Right lobe of liver (tissue), 6 donors: ENCODE data around the gene TEX52. TPM values are rescaled to one million over a fixed set of nuclear protein-coding genes. Genes with fewer than 3 reads are reported as not detected.

Experiments used
- ATAC-seq, 4 donors: fragments of 200-7000 bp; cut with Tn5 transposase; one replicate each; pipeline ENCODE4 v1.9.1; 2020; ENCODE audit warnings: mild to moderate bottlenecking in 4 of 4, moderate library complexity in 4 of 4
- DNase-seq, 3 donors: peaks; one replicate each; pipeline ENCODE4 v3.0.0-alpha.2; 2020
- H3K27ac ChIP-seq, 3 donors: fragments of 200-600 bp; one replicate each; pipeline ENCODE4 v1.8.0; 2022
- H3K27me3 ChIP-seq, 2 donors: fragments of 200-600 bp; one replicate each; pipeline ENCODE4 v1.8.0; 2022
- H3K36me3 ChIP-seq, 4 donors: fragments of 200-600 bp; sonication (generic) in 1 of 4; one replicate each; pipeline versions ENCODE4 v1.5.1 to v1.8.0; 2017 to 2022; ENCODE audit warnings: control low read depth in 1 of 4
- H3K4me1 ChIP-seq, 4 donors: fragments of 200-600 bp; sonication (generic) in 1 of 4; one replicate each; pipeline versions ENCODE4 v1.5.1 to v1.8.0; 2017 to 2022; ENCODE audit warnings: control low read depth in 1 of 4
- H3K4me3 ChIP-seq, 3 donors: fragments of 200-600 bp; one replicate each; pipeline ENCODE4 v1.8.0; 2022
- H3K9me3 ChIP-seq, 4 donors: fragments of 200-600 bp; sonication (generic) in 1 of 4; one replicate each; pipeline versions ENCODE4 v1.5.1 to v1.8.0; 2017 to 2022; ENCODE audit warnings: control low read depth in 1 of 4
- POLR2A ChIP-seq: fragments of 450-650 bp; IDR thresholded peaks from one replicate; pipeline ENCODE4 v1.6.1; 2017; ENCODE audit warnings: antibody characterized with exemption, mild to moderate bottlenecking
- WGBS: methylation state at CpG from one replicate; pipeline ENCODE4 v1.1.6; 2018; ENCODE audit warnings: low coverage, low lambda C conversion rate; ENCODE audit not compliant: insufficient coverage; ENCODE audit errors: missing lambda C conversion rate; 5-methylcytosine and 5-hydroxymethylcytosine counted together
- intact Hi-C, 2 donors: fragments of 100-400 bp; cut with DNase I; formaldehyde crosslinking; loops; one replicate each; pipeline versions ENCODE4 v1.11.2 to v1.14.1; 2022
- total RNA-seq, 6 experiments: library from RNA; depleted of rRNA in 2 of 6; stranded (reverse); fragments of >200 nt in 2 of 6; fragmentation: NEBNext Ultra II Directional in 3 of 6; extraction: Animal tissue kit (Norgen Biotek cat#: 25700) in 3 of 6; gene quantifications; one replicate each; pipeline versions ENCODE4 v1.1.0 to v1.2.4, GENCODE V29; 2016 to 2023
- TF ChIP-seq, protein P1 (sequence below), 4 donors: fragments of 200-600 bp in 3 of 4; fragments of 450-650 bp in 1 of 4; IDR thresholded peaks; one replicate each; pipeline versions ENCODE4 v1.5.1 to v1.8.0; 2016 to 2022; ENCODE audit warnings: antibody characterized with exemption in 4 of 4, mild to moderate bottlenecking in 2 of 4
- donor health status: DM: no; HTN: yes; CAD: no.
- donor health status: DM: no; HTN: no; CAD: no.
- donor health status: DM: no; HTN: no; CAD: no.
- donor health status: DM: no; HTN: yes; CAD: no.
- donor health status: DM: no; HTN: yes; CAD: no.

Gene TEX52
- total RNA-seq, 6 experiments from 2014 or later: not detected

DNA sequence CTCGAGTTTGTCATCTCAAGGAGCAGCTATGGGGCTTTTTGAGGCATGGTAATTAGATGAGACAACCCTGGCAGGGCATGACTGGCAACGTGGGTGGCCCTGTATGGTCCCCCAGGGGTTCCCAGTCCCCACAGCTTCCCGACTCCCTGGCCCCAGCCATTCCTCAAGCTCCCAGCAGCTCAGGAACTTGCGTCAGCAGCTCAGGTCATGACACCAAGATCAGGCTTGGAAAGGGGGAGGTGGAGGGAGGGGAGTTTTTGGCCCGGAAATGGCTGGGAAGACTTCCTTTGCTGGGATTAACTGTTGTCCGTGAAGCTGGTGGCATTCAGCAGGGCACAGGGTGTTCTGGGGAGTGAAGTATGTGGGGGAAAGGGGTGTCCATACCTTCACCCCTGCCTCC, 11.6 kb downstream of the TEX52 start:
- no peaks in the 10 kb centered on the region for H3K36me3 ChIP-seq
- DNase-seq (peak in 1 of 3 donors; percentile 37), ATAC-seq (peak; percentile 34 to 50 (median 40))
- H3K27me3 ChIP-seq: no peaks in the 10 kb centered on the region
- no peaks in the 10 kb centered on the region for H3K9me3 ChIP-seq
- TF ChIP-seq, protein P1, sequence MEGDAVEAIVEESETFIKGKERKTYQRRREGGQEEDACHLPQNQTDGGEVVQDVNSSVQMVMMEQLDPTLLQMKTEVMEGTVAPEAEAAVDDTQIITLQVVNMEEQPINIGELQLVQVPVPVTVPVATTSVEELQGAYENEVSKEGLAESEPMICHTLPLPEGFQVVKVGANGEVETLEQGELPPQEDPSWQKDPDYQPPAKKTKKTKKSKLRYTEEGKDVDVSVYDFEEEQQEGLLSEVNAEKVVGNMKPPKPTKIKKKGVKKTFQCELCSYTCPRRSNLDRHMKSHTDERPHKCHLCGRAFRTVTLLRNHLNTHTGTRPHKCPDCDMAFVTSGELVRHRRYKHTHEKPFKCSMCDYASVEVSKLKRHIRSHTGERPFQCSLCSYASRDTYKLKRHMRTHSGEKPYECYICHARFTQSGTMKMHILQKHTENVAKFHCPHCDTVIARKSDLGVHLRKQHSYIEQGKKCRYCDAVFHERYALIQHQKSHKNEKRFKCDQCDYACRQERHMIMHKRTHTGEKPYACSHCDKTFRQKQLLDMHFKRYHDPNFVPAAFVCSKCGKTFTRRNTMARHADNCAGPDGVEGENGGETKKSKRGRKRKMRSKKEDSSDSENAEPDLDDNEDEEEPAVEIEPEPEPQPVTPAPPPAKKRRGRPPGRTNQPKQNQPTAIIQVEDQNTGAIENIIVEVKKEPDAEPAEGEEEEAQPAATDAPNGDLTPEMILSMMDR (IDR thresholded peaks at IDR 0.05): no peak
- TF ChIP-seq POLR2A: no peak
- H3K27ac ChIP-seq: no peak overlapping the region
- 46% methylated on average over 3 of the region's 6 CpGs for WGBS
- H3K4me1 ChIP-seq: peaks cover 0 to 3% (median 0%) of the 10 kb centered on the region in 4 donors
- H3K4me3 ChIP-seq: no peak overlapping the region
- intact Hi-C loops: no loop called here

DNA sequence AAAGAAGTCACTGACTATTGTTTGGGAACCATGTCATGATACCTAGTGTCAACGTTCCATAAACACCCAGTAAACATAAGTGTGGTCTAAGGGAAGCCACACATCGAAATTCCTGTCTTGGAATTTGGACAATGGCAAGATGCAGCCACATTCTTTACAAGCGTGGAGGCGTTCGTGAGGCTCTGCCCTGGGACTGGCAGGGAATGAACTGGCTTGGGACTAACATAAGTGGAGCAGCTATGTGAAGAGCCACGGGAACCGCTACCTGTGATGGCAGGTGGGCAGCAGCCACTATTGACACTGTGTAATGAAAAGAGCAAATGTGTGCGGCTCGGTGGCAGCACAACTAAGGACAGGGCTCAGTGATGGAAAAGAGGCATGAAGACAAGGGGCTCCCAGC, 12.1 kb downstream of the TEX52 start:
- WGBS: 64% methylated on average over 5 of the region's 9 CpGs
- intact Hi-C loops: no loop called here
- H3K4me1 ChIP-seq: no peaks in the 10 kb centered on the region
- H3K4me3 ChIP-seq: no peak overlapping the region
- no peaks in the 10 kb centered on the region for H3K27me3 ChIP-seq
- no peaks in the 10 kb centered on the region for H3K9me3 ChIP-seq
- no peak overlapping the region for H3K27ac ChIP-seq
- DNase-seq (no peak), ATAC-seq (no peak)
- TF ChIP-seq, protein P1 (IDR thresholded peaks at IDR 0.05): no peak
- TF ChIP-seq POLR2A: no peak
- H3K36me3 ChIP-seq: no peaks in the 10 kb centered on the region

DNA sequence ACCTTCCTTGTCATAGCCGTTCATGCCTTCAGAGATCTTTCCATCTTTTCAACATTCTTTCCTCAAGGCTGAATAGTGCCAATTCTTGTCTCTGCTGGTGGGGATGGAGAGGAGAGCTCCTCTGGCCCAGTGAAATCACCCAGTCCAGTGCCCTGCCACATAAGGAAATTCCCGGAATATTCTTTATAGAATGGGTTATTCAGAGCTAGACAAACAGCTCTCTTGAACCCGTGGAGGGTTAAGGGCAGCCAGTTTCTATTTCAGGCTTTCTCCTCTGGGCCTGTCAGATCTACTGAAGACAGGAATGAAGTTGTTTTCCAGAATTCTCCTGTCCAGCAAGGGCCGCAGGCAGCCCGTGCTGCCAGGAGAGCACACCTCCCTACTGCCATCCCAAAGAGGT, 13.9 kb downstream of the TEX52 start:
- ATAC-seq (no peak), DNase-seq (no peak)
- Histone ChIP-seq H3K36me3 (no peaks in the 10 kb centered on the region), H3K27ac (no peak overlapping the region), H3K27me3 (no peaks in the 10 kb centered on the region), H3K9me3 (no peaks in the 10 kb centered on the region), H3K4me3 (no peak overlapping the region), H3K4me1 (no peaks in the 10 kb centered on the region)
- intact Hi-C loops: no loop called here
- TF ChIP-seq, protein P1 (IDR thresholded peaks at IDR 0.05): no peak
- no peak for TF ChIP-seq POLR2A
- 59% methylated on average over 5 of the region's 5 CpGs for WGBS

DNA sequence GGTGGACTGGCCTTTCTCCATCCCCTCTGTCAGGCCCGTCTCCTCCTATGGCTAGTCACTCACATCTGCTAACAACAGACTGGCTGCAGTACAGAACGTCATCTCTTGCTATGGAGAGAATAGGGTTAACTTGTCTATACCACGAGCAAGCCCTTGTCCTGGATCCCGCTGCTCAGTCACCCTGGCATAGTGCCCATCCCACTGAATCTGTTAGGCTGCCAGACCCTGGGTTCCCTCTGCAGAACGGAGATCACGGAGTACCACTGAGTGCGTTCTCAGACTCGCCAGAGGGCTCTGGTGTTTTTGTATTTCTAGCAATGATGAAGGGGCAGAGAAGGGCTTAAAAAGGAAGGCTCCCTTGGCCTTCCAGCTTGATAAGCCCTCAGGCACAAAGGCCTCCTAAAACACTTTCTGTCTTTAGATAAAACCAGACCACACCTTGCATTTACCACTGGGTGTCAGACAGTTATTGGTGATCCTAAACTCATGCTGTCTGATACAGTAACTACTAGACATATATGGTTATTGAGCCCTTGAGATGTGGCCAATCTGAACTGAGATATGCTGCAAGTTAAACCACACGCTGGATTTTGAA, 15.7 kb downstream of the TEX52 start:
- no peak for DNase-seq
- Histone ChIP-seq H3K9me3 (no peaks in the 10 kb centered on the region), H3K27me3 (no peaks in the 10 kb centered on the region), H3K36me3 (no peaks in the 10 kb centered on the region), H3K4me3 (no peak overlapping the region), H3K4me1 (no peaks in the 10 kb centered on the region), H3K27ac (no peak overlapping the region)
- ATAC-seq: no peak
- intact Hi-C loops: no loop called here
- no peak for TF ChIP-seq POLR2A
- TF ChIP-seq, protein P1 (IDR thresholded peaks at IDR 0.05): no peak
- 58% methylated on average over 3 of the region's 9 CpGs for WGBS

DNA sequence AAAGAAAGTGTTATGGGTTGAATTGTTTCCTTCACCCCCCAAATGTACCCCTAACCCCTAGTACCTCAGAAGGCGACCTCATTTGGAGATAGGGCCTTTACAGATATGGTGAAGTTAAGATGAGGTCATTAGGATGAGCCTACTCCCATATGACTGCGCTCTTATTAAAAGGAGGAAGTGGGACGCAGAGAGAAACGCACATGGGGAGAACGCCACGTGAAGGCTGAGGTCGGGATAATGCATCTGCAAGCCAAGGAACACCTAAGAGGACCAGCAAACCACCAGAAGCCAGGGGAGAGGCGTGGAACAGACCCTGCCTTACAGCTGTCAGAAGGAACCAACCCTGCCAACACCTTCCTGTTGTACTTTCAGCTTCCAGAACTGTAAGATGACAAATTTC, 20.3 kb downstream of the TEX52 start:
- H3K4me1 ChIP-seq: no peaks in the 10 kb centered on the region
- 75% methylated on average over 7 of the region's 8 CpGs for WGBS
- ATAC-seq: no peak

More for the DNA sequence above, 20.3 kb downstream of the TEX52 start:
- Histone ChIP-seq H3K27me3 (no peaks in the 10 kb centered on the region), H3K9me3 (no peaks in the 10 kb centered on the region), H3K36me3 (no peaks in the 10 kb centered on the region), H3K27ac (no peak overlapping the region), H3K4me3 (no peak overlapping the region)
- no peak for DNase-seq
- intact Hi-C loops: no loop called here
- no peak for TF ChIP-seq POLR2A
- TF ChIP-seq, protein P1 (IDR thresholded peaks at IDR 0.05): no peak
